Measurements from ENCODE around the gene RPL26.

RPL26 gene

DNA sequence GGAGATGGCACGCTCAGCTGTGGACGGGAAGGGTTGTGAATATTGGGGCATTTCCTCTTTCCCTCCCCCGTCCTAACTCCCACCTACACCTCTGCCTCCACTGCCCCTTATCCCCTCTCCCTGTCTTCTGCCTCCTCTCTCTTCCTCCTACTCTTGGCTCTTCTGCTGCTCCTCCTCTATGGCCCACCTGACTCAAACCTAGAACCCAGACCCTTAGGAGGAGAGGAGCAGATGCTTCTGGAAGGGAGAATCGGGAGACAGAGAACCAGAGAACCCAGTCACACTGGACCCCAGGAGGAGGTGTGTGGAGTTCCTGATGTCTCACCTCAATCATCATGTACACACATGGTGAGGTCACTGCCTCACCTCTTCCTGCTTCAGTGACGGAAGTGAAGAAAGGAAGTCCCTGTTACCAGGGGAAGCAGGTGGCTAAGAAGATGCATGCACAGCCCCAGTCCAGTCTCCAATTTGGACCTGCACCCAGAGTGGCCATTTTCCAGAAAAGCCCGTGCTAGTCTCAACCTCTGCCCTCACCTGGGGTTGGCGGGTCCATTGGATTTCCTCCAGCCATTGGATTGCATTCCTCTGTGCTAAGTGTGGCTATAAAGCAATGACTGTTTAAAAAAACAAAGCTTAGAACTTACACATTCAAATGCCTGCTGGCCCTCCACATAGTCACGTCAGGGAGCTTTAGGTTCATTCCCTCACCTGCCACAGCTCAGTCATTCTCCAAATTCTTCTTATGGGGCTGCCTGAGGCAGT, 10.7 kb upstream of the RPL26 start:
- TF ChIP-seq, protein P1, sequence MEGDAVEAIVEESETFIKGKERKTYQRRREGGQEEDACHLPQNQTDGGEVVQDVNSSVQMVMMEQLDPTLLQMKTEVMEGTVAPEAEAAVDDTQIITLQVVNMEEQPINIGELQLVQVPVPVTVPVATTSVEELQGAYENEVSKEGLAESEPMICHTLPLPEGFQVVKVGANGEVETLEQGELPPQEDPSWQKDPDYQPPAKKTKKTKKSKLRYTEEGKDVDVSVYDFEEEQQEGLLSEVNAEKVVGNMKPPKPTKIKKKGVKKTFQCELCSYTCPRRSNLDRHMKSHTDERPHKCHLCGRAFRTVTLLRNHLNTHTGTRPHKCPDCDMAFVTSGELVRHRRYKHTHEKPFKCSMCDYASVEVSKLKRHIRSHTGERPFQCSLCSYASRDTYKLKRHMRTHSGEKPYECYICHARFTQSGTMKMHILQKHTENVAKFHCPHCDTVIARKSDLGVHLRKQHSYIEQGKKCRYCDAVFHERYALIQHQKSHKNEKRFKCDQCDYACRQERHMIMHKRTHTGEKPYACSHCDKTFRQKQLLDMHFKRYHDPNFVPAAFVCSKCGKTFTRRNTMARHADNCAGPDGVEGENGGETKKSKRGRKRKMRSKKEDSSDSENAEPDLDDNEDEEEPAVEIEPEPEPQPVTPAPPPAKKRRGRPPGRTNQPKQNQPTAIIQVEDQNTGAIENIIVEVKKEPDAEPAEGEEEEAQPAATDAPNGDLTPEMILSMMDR (IDR thresholded peaks at IDR 0.05; ENCODE audit: extremely low read depth, missing control alignments): no peak

GRCh38 chr17:8392674-8393469, 9.9 kb upstream of the RPL26 start:
- no peak for DNase-seq (ENCODE audit: low spot score)
- TF ChIP-seq, protein P1 (IDR thresholded peaks at IDR 0.05; ENCODE audit: extremely low read depth, missing control alignments): no peak

More for the DNA sequence above, 10.7 kb upstream of the RPL26 start:
- DNase-seq (ENCODE audit: low spot score): no peak

DNA sequence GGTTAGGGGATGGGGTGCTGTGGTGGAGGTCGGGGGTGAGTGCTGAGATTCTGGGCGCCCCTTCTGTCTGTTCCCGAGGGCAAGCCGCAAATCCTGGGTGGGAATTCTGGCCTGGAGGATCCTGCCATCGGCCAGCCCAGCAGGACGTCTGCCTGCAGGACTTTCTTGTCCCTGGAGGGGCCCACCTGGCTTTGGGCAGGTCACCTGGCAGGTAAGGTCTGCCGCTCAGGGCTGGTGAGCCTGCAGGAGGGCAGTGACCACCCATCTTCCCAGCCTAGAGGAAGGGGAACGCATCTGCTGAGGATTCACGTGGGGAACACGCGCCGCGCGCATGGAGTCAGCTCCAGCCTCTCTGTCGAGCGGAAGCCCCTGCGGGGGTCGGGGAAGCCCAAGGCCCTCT, 9.3 kb upstream of the RPL26 start:
- DNase-seq (ENCODE audit: low spot score): no peak
- TF ChIP-seq, protein P1 (IDR thresholded peaks at IDR 0.05; ENCODE audit: extremely low read depth, missing control alignments): no peak

GRCh38 chr17:8391711-8392110, 8.7 kb upstream of the RPL26 start:
- no peak for DNase-seq (ENCODE audit: low spot score)
- TF ChIP-seq, protein P1 (IDR thresholded peaks at IDR 0.05; ENCODE audit: extremely low read depth, missing control alignments): no peak

- no peak for DNase-seq (ENCODE audit: low spot score)
- TF ChIP-seq, protein P1 (IDR thresholded peaks at IDR 0.05; ENCODE audit: extremely low read depth, missing control alignments): no peak
These were observed 5.1 kb upstream of the RPL26 start for GRCh38 chr17:8387914-8388651.

DNA sequence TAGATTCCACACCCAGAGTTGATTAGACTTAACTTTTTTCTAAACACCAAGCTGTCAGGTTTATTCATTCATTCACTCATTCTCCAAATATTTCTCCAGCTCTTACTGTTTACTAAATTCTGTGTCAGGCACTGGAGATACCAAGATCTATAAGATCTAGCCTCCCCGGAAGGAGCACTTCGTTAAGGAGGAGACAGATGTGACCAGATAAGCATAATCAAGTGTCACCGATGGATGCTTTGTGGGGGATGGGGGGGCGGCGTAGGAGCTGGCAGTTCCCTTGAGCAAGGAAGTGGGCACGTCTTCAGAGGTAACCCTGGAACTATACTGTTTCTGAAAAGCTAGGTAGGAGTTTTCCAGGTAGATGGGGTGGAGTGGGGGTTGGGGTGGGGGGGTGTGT, 3.8 kb upstream of the RPL26 start:
- DNase-seq (ENCODE audit: low spot score): no peak
- TF ChIP-seq, protein P1 (IDR thresholded peaks at IDR 0.05; ENCODE audit: extremely low read depth, missing control alignments): no peak
